Measurements from ENCODE around the gene TGFB2.
A peak's percentile ranks its signal among the peaks of the same experiment; 100 is the strongest.

TGFB2 gene

DNA sequence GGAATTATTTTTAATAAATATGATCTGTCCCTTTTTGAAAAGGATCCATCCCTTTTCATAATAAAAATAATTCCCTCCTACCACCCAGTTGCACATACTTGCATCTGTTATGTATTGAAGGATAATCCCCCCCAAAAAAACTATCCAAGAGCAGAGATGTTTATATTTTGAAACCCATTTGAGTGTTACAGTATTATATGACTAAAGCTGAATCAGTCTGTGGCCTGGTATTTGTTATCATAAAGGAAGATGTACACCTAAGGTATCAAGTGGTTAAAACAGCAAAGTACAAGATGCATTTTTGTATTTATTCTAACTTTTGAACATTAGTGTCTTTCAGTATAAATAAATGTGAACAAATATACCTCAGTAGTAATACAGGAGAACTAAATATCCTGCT lies 12.7 kb upstream of the TGFB2 start:
- DNase-seq (ENCODE audit: low spot score), result no peak

DNA sequence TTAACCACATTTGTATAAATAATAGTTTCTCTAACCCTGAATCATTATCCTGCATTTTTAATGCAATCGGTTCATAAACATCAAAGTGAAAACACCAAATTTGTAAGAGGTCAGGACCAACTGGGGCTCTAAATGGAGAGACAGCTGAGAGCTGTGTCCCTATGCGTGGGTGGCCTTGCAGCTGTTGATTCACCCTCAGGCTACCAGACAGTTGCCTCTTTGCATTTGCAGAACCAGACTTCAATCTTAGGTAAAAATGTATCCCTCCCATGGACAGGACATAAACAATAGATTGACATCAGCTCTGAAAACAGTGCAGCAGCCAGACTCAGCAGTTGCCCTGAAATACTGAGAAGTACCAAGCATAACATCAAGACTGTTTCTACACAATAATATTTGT lies 8.8 kb upstream of the TGFB2 start:
- DNase-seq (ENCODE audit: low spot score), result no peak

DNA sequence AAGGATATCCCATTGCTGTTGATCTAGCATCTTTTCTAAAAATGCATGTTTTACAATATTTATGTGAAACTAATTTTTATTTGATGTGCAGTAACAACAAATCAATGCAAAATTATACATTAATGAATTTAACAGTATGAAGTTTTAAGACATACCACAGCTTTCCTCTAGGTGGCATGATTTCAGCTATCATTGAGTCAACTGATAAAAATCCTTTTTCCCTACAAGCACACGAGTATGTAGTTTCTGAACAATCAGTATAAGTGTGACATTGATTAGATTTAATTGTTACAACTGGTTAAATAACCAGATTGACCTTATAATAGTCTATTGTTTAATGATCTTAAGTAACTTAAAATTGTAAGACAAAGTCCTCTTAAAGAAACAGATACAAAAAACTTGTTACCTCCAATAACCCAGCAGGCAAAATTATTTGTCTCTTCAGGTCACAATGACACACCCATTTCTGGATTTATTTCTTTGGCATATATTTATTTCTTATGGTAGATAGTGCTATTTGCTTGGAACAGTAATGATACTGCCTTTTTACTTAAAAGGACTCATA lies 5.8 kb upstream of the TGFB2 start:
- peak; percentile 55 for DNase-seq (ENCODE audit: low spot score)

DNA sequence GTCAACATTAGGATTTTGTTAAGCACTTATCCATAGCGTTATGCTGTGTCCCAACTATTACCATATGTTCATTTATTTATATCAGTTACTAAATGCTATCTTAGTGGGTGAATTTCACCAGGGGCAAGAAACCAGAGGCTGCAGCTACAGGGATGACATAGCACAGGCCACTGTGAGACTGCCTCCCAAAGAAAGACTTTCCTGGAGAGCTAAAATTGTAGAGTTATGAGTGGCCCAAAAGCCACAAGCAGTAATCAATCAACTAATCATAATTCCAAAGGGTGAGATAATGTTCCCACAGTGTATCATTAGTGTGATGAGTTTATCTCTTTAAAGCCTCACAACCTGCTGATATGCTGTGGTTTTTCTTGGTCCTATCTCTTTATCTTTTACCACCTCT lies 3.8 kb upstream of the TGFB2 start:
- DNase-seq (ENCODE audit: low spot score), result no peak

DNA sequence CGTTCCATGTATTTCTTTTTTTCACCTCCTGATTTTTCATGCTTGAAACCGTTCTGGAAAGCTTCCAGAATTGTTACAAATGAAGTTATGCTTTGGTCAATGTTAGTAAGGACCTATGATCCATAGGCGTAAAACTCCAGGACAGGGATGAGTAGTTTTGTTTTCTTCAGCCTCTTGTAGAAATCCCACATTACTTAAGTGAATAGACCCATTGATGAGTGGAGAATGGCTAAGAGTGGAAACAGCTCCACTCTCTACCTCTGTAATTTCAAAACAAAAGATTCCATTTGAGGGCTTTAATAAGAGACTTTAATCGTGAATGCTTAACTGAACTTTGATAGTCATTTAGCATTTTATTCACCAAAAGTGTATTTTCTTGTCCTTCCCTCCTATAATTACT lies 3.0 kb upstream of the TGFB2 start:
- DNase-seq (ENCODE audit: low spot score), result no peak

DNA sequence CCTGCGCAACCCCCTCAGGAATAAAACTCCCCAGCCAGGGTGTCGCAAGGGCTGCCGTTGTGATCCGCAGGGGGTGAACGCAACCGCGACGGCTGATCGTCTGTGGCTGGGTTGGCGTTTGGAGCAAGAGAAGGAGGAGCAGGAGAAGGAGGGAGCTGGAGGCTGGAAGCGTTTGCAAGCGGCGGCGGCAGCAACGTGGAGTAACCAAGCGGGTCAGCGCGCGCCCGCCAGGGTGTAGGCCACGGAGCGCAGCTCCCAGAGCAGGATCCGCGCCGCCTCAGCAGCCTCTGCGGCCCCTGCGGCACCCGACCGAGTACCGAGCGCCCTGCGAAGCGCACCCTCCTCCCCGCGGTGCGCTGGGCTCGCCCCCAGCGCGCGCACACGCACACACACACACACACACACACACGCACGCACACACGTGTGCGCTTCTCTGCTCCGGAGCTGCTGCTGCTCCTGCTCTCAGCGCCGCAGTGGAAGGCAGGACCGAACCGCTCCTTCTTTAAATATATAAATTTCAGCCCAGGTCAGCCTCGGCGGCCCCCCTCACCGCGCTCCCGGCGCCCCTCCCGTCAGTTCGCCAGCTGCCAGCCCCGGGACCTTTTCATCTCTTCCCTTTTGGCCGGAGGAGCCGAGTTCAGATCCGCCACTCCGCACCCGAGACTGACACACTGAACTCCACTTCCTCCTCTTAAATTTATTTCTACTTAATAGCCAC lies 696 bp downstream of the TGFB2 start:
- DNase-seq (ENCODE audit: low spot score), result no peak

DNA sequence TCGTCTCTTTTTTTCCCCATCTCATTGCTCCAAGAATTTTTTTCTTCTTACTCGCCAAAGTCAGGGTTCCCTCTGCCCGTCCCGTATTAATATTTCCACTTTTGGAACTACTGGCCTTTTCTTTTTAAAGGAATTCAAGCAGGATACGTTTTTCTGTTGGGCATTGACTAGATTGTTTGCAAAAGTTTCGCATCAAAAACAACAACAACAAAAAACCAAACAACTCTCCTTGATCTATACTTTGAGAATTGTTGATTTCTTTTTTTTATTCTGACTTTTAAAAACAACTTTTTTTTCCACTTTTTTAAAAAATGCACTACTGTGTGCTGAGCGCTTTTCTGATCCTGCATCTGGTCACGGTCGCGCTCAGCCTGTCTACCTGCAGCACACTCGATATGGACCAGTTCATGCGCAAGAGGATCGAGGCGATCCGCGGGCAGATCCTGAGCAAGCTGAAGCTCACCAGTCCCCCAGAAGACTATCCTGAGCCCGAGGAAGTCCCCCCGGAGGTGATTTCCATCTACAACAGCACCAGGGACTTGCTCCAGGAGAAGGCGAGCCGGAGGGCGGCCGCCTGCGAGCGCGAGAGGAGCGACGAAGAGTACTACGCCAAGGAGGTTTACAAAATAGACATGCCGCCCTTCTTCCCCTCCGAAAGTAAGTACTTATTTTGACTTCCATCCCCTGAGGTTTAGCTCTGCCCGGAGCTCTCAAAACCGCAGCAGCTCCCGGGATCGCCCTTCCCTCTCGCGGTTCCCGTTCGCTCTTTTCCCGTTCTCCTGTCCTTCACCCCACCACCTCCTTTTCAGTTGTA lies 1.5 kb downstream of the TGFB2 start:
- no peak for DNase-seq (ENCODE audit: low spot score)

DNA sequence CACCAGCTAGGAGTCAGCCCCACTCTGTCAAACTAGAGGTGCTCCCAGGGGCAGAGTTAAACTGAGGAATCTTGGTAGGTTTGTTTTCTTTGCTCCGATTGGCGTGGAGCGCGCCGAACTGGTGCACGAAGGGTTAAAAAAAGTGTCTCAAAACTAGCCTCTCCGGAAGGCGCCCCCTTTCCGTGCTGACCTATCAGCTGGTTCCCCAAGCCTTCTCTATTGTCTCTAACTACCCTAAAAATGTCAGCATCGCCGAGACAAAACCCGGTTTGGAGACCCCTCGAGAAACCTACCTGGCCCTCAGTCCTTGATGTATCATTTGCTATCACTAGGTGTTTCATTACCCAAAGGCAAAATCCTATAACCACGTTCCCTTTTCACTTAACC lies 2.2 kb downstream of the TGFB2 start:
- DNase-seq (ENCODE audit: low spot score), result no peak

DNA sequence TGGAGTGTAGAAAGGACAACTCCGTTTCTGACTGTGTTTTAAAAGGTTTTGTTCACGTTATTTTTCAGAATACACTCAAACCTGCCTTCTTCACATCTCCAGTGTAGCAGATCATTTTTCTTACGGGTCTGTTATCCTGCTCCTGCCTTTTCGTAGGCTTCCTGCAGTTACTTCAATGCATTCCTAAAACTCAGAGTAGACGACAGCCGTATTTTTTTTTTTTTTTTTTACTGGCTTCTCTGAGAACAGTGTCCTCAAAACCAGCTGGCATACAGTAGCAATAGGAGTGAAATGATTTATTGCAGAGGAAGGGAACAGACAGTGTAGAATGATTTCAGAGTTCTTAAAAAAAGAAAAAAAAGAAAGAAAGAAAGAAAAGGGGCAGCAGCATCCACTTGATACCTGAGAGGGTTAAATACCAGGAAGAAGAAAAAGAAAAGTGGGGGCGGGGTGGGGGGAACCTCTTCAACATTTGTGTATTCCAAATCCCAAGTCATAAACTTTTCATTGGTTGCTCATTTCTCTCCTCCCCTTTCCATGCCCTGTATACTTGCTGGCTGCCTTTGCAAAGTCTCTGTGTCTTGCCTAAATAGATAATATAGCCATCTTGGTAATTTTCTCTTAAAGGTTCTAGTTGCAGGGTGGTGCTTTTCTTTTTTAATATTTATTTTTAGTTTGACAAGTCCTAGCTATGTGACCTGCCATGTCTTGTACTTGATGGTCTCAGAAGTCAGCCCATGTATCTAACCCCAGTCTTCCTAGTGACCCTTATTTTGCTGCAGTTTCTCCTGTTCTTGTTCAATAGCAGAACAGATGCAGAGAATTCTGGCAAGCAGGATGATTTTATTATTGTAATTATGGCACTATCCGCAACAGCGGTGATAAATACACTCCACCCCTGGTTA lies 2.8 kb downstream of the TGFB2 start:
- no peak for DNase-seq (ENCODE audit: low spot score)

DNA sequence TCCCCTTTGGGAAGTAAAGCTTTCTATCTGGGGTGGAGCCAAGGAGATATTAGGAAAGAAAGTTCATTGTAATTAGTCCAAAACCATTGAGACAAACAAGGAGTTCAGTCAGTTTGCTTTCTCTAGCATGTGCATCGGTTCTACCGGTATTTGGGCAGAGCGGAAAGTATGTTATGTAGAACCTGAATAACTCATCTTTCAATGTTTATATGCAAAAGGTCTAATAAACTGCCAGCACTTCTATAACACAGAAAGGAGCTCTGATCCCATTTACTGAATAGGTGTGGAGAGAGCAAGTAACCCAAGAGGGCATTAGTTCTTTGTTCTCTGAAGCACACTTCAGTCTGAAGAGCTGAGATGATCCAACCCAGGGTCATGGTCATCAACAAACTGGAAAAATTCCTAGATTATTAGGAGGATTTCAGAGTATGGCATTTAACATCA lies 3.5 kb downstream of the TGFB2 start:
- no peak for DNase-seq (ENCODE audit: low spot score)

DNA sequence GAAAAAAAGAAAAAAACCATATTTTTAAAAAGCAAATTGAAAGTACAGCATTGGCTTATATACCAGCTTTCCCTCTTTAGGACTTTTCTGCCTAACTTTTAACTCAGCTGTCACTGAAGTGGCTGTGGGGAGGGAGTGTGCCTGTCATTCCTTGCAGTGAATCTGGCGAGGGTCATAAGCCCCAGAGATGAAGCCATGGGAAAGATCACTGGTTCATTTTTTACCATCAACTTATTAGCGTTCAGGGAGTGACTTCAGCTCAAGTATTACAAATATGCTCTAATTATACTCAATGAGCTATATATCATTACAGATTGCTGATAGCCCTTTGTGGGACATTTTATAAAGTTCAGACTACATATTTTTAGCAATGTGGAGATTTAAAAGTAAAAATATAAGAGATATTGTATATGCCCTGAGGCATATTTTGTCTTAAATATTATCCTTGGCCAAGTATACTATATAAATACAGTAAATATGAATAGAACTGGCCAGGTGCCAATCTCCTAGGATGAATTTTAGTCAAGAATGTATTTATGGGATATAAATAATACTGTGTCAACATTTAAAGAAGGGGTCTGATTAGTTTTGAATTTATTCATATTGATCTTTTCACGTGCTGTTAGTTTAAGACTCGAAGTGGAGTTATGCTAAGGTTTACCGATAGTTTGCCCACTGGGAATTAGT lies 4.4 kb downstream of the TGFB2 start:
- no peak for DNase-seq (ENCODE audit: low spot score)

DNA sequence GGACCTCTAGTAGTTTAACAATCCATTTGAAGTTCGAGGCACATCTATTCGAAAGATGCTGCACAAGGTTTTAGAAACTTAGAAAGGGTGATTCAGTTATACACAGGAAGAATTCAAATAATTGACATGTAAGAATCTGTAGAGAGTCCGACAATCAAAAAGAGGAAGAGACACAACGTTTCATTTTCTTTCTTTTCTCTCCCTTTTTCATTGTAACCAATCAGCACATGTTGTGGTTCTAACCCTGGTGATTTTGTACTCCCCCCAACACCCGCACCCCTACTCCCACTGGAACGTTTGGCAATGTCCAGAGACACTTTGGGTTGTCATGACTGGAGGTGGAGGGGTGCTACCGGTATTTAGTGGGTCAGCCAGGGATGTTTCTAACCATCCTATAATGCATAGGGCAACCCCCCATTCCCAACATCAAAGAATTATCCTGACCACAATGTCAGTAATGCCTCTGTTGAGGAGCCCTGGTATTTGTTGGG lies 4.9 kb downstream of the TGFB2 start:
- DNase-seq (ENCODE audit: low spot score), result no peak

DNA sequence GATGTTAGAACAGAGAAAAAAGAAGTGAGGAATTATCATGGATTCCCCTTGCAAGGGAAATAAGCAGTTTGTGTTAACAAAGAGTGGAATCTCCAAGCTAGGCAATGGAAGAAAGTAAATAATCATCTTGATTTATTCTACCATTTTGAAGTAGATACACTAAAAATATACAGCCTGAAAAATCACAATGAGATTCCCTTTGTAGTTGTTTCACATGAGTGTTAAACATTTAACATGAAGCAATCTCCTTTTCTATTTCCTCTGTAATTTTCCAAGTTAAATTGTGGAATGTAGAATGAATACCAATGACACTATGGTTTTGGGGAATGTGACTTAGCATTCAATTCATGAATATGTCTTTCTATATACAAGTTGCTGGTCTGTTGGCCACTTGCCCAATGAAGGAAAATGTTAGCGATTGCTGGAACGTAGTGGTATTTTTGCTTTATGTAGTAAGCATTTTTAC lies 5.7 kb downstream of the TGFB2 start:
- no peak for DNase-seq (ENCODE audit: low spot score)

DNA sequence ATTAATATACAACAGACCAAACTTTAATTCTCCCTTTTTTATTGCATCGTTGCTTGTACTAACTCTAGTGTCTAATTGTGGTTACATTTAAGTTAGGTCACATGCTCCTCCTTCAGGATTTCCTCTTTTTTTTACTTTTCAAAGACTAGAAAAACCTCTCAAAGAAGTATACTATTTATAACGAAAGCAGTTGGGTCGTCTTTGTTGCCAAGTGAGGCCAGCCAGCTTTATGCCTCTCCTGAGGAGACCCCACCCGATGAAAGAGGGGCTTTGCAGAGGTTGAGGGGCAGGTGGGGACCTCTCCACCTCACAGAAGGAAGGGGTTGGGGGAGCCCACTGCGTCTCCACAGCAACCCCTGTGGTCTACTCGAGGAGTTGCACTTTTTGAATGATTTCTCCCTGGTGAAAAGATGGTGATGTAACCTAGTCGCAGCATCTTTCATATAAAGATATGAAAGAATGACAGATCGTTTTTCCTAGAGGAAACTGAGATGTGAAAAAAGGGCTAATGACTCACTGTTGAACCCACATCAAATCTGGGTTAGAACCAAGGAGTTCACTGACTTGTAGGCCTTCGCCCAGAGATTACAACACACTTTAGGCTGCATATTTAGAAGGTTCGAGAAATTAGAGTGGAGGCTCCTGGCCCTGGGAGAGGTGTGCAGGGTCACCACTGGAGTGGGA lies 6.4 kb downstream of the TGFB2 start:
- no peak for DNase-seq (ENCODE audit: low spot score)

DNA sequence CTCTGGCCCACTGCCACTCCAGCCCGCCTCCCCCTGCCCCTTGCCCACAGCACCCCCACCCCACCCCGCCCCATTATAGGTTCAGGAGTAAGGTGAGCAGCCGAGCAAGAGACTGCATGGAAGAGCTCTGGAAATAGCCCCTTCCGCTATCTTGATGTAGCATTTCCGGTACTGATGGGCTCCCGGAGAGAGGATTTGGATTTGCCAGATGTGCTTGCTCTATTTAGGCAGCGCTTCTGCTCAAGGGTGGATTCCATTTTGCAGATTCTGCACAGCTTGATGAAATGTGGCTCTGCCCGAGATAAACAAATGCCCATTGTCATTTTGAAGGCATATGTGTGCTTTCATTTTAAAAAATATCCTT lies 6.9 kb downstream of the TGFB2 start:
- no peak for DNase-seq (ENCODE audit: low spot score)

DNA sequence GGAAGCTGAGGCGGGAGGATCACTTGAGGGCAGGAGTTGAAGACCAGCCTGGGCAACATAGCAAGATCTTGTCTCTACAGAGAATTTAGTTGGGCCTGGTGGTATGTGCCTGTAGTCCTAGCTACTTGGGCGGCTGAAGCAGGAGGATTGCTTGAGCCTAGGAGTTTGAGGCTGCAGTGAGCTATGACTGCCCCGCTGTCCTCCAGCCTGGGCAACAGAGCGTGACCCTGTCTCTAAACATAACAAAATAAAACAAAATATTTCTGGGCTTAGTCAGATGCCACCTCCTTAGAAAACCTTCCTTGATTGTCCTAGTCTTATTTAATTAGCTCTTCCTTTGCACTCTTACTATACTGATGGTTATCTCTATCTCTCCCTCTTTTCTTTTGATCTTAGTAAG lies 8.5 kb downstream of the TGFB2 start:
- DNase-seq (ENCODE audit: low spot score), result no peak

DNA sequence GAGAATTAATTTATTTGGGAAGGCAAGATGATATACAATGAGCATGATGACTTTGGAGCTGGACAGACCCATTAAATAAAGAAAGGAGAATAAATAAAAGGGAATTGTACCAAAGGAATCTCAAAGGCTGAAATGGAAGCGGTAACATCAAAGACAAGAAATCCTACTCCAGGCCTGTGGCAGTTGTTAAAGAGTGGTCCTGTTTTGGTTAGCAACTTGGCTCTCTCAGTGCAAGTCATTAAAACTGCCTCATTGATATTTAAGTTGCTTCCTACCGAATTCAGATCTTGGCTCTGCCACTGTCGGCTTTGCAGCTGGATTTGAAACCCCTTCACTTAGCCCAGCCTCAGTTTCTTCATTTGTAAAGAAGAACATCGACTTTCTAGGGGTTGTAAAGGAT lies 10.1 kb downstream of the TGFB2 start:
- DNase-seq (ENCODE audit: low spot score), result no peak

DNA sequence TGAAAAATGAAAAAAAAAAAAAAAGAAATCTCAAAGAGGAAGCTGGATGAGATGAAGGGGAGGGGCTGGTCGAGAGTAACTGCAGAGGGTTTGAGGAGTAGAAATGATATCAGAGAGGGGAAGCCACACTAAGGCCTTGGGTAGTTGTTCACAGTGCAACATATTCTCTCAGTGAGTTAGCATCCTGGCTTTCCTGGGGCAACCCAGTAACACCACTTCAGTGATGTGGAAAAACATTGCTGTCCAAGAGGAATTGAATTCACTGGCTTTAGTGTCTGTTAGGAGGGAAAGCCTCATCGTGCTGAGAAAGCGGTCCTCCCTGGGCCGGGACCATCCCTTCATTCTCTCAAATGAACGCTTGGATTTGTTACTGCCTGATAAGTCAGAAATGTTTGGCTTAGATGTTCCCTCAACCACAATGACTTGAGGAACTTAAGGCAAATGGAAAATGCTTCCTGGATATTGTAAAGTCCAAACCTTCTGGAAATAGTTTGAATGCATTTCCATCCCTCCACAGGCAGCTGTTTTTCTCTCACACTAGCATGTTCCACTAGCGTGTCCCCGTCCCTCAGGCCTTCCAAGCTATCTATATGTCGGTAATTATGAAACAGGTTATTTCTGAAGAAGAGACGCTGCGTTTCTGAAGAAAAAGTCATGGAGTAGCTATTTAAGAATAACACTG lies 12.2 kb downstream of the TGFB2 start:
- DNase-seq (ENCODE audit: low spot score), result no peak

DNA sequence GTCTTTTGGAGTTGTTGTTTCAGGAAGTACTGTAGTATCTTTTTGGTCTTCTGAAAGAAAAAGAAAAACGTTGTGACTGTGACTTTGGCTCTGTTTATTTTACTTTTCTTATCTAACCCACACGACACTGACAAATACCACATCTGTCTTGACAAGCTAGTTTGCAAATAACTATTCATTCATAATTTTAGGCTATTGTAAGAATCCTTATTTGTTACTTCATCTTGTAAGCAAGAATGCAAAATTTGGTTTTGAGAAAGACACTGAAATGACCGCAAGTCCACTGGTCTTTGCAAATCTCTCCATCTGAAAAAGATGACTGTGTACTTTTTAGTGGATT lies 12.7 kb downstream of the TGFB2 start:
- no peak for DNase-seq (ENCODE audit: low spot score)

DNA sequence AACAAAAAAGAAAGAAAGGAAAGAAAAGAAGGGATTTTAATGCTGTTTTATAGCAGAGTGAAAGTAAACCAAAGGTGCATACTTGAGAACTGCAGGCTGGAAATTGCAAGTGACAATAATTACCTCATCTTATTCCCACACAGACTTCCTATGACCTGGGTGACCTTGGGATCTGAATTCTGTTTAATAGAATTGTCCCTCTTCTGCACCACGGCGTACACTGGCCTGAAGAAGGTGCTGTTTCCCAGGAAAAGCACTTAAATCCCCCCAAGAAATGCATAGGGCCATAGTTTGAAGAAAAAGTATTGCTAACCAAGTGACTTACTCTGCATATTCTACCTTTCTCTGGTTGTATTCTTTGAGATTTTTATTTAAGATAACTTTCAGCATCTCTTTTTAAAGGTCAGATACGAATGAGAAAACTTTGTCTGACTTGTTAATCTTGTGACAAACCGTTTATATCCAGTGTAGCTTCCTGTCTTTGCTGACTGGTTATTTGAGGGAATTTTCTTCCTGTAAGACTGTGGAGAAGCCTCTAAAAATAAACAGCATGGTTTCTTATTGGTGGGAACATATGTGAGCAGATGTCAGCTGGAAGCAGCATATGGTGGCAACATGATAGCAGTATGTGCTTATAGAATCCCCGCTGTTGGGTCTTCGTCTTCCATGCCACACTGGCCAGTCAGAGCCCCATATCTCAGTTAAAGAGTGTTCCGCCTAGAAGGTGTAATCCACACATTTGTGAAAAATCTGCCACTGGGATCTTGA lies 16.3 kb downstream of the TGFB2 start:
- DNase-seq (ENCODE audit: low spot score), result peak; percentile 32
